ENCODE data around the gene NPTN. TPM values are rescaled to one million over a fixed set of nuclear protein-coding genes. Genes with fewer than 3 reads are reported as not detected.

The NPTN gene
- total RNA-seq, 1 experiment from 2014 or later, result 90.9 TPM

- no peak for DNase-seq (ENCODE audit: low read depth, low spot score)
Measured at GRCh38 chr15:73593304-73594074, 39.7 kb downstream of the NPTN start.

More at GRCh38 chr15:73593304-73594074, 39.7 kb downstream of the NPTN start:
- intact Hi-C loops (cut with micrococcal nuclease), result no loop called here
- Histone ChIP-seq H3K9me3 (ENCODE audit: control insufficient read depth in 1 of 2, insufficient read depth in 1 of 2, low read depth in 1 of 2, low read length in 2 of 2) (no peaks in the 10 kb centered on the region), H2AFZ (ENCODE audit: low read depth, low read length, poor library complexity, severe bottlenecking) (no peak overlapping the region), H3K4me3 (replicated peaks in 1 of 2; ENCODE audit: low read depth in 1 of 2, low read length in 2 of 2) (no peak overlapping the region), H4K20me1 (ENCODE audit: insufficient read depth) (0 out of 2 replicates have a peak, but pooled peaks cover 6% of the 10 kb centered on the region), H3K27me3 (ENCODE audit: insufficient read depth, low read length) (no peaks in the 10 kb centered on the region), H3K27ac (ENCODE audit: low read depth, low read length) (no peak overlapping the region), H3K79me2 (ENCODE audit: insufficient read depth, low read length) (peaks cover 71% of the 10 kb centered on the region), H3K4me1 (ENCODE audit: control insufficient read depth in 1 of 2, insufficient read depth in 2 of 2, low read length in 2 of 2) (no peaks in the 10 kb centered on the region), H3K4me2 (ENCODE audit: low read length) (no peak overlapping the region), H3K9me2 (ENCODE audit: insufficient read depth) (no peaks in the 10 kb centered on the region), H3K36me3 (ENCODE audit: control insufficient read depth in 1 of 2, insufficient read depth in 2 of 2, low read length in 2 of 2) (peaks cover 9 to 14% of the 10 kb centered on the region in 2 experiments; a peak in 2 of 4 replicates), H3K9ac (ENCODE audit: low read length) (no peak overlapping the region)
- no peak for ATAC-seq
- BruUV-seq (replicated peaks), result no TSS peak
- CTCF ChIA-PET, result interaction anchor here (0.9 kb wide), 1 partner anchor 33 kb away, joined by 3 read pairs; no protein-coding TSS in a partner anchor
- RAD21 ChIA-PET (ENCODE audit: low non-redundant PET in 1 of 2, low total read pairs in 2 of 2, uncharacterized antibody in 2 of 2, unreplicated experiment in 2 of 2), result no interaction called here
- TF ChIP-seq CBX3 (IDR thresholded peaks at IDR 0.05; ENCODE audit: low read depth) (no peak), REST (IDR thresholded peaks at IDR 0.05; ENCODE audit: low read depth) (no peak), ZFX (IDR thresholded peaks at IDR 0.05) (no peak), POLR2AphosphoS5 (IDR thresholded peaks at IDR 0.05; ENCODE audit: low read depth, low read length) (no peak), EZH2phosphoT487 (IDR thresholded peaks at IDR 0.05; ENCODE audit: borderline replicate concordance) (no peak), YY1 (IDR thresholded peaks at IDR 0.05; ENCODE audit: extremely low read depth, insufficient replicate concordance, low read depth, low read length) (no peak)
- POLR2A ChIA-PET, result no interaction called here

Measured in HCT116 (cell line).